CD14-positive monocyte (primary cell): ENCODE measurements around the gene KLHL25. TPM values are rescaled to one million over a fixed set of nuclear protein-coding genes. Genes with fewer than 3 reads are reported as not detected.

Experiments used
- DNase-seq, 3 donors: peaks; one replicate each; pipeline ENCODE4 v3.0.0-alpha.2; 2011 to 2022
- H2AFZ ChIP-seq: 2 replicates; pipeline ENCODE4 v1.6.0; 2012; ENCODE audit warnings: mild to moderate bottlenecking, low read depth, low read length, inconsistent platforms; ENCODE audit not compliant: insufficient read depth, poor library complexity, severe bottlenecking
- H3K27ac ChIP-seq, 2 donors: 1 replicate in 1 of 2; 2 replicates in 1 of 2; pipeline ENCODE4 v1.5.1; 2012 to 2013; ENCODE audit warnings: low read length in 2 of 2, control low read depth in 1 of 2, inconsistent platforms in 1 of 2, low read depth in 1 of 2, mild to moderate bottlenecking in 1 of 2
- H3K27me3 ChIP-seq, 2 donors: one replicate each; pipeline versions ENCODE4 v1.6.0 to v1.6.1; 2011 to 2013; ENCODE audit warnings: low read length in 2 of 2; ENCODE audit not compliant: control insufficient read depth in 2 of 2, insufficient read depth in 2 of 2
- H3K36me3 ChIP-seq, 2 donors: replicated peaks in 1 of 2; 1 replicate in 1 of 2; 2 replicates in 1 of 2; pipeline versions ENCODE4 v1.5.1 to v1.6.1; 2012 to 2013; ENCODE audit warnings: low read length in 2 of 2, control low read depth in 1 of 2, inconsistent platforms in 1 of 2, mild to moderate bottlenecking in 1 of 2; ENCODE audit not compliant: insufficient read depth in 2 of 2, control insufficient read depth in 1 of 2
- H3K4me1 ChIP-seq, 2 donors: 1 replicate in 1 of 2; 2 replicates in 1 of 2; pipeline versions ENCODE4 v1.5.1 to v1.6.1; 2012 to 2013; ENCODE audit warnings: low read length in 2 of 2, control low read depth in 1 of 2, inconsistent platforms in 1 of 2, mild to moderate bottlenecking in 1 of 2, moderate library complexity in 1 of 2; ENCODE audit not compliant: insufficient read depth in 2 of 2, control insufficient read depth in 1 of 2
- H3K4me2 ChIP-seq: replicated peaks from 2 replicates; pipeline ENCODE3; 2012; ENCODE audit warnings: low read length, moderate library complexity, mild to moderate bottlenecking; ENCODE audit not compliant: poor library complexity, severe bottlenecking; ENCODE audit errors: extremely low read depth
- H3K4me3 ChIP-seq, 3 experiments: fragments of 200-600 bp in 1 of 3; sonication (generic) in 1 of 3; replicated peaks in 1 of 3; 1 replicate in 2 of 3; 2 replicates in 1 of 3; pipeline ENCODE4 v1.5.1; 2011 to 2013; ENCODE audit warnings: low read length in 3 of 3, mild to moderate bottlenecking in 3 of 3, control low read depth in 2 of 3, low read depth in 2 of 3, inconsistent platforms in 1 of 3, moderate library complexity in 1 of 3
- H3K79me2 ChIP-seq: 2 replicates; pipeline ENCODE4 v1.6.0; 2012; ENCODE audit warnings: mild to moderate bottlenecking, control low read depth, inconsistent platforms, low read length, moderate library complexity; ENCODE audit not compliant: insufficient read depth
- H3K9ac ChIP-seq: 2 replicates; pipeline ENCODE4 v1.6.0; 2017; ENCODE audit warnings: low read length, mild to moderate bottlenecking; ENCODE audit not compliant: insufficient read depth, poor library complexity, severe bottlenecking
- H3K9me3 ChIP-seq, 2 donors: replicated peaks in 1 of 2; 1 replicate in 1 of 2; 2 replicates in 1 of 2; pipeline versions ENCODE4 v1.5.1 to v1.6.1; 2012 to 2013; ENCODE audit warnings: low read length in 2 of 2, control low read depth in 1 of 2; ENCODE audit not compliant: control insufficient read depth in 1 of 2, insufficient read depth in 1 of 2
- H4K20me1 ChIP-seq: 2 replicates; pipeline ENCODE4 v1.6.0; 2012; ENCODE audit warnings: mild to moderate bottlenecking, low read length, control low read depth, moderate library complexity; ENCODE audit not compliant: insufficient read depth
- H3K27ac Mint-ChIP-seq, 7 donors: one replicate each; pipeline ENCODE4 v1.8.0; 2020; ENCODE audit warnings: mild to moderate bottlenecking in 7 of 7, mixed read lengths in 7 of 7, moderate library complexity in 6 of 7, inconsistent platforms in 2 of 7
- H3K27me3 Mint-ChIP-seq, 3 donors: one replicate each; pipeline ENCODE4 v1.8.0; 2021 to 2022; ENCODE audit warnings: low read depth in 3 of 3, mild to moderate bottlenecking in 3 of 3, mixed read lengths in 3 of 3, moderate library complexity in 3 of 3, inconsistent platforms in 1 of 3
- H3K36me3 Mint-ChIP-seq, 2 donors: one replicate each; pipeline ENCODE4 v1.8.0; 2020; ENCODE audit warnings: mixed read lengths in 2 of 2, inconsistent platforms in 1 of 2, mild to moderate bottlenecking in 1 of 2
- H3K4me1 Mint-ChIP-seq: one replicate; pipeline ENCODE4 v1.8.0; 2020; ENCODE audit warnings: mild to moderate bottlenecking, mixed read lengths
- H3K4me3 Mint-ChIP-seq, 2 donors: one replicate each; pipeline ENCODE4 v1.8.0; 2020; ENCODE audit warnings: mild to moderate bottlenecking in 2 of 2, mixed read lengths in 2 of 2, moderate library complexity in 1 of 2
- H3K9me3 Mint-ChIP-seq, 7 donors: one replicate each; pipeline ENCODE4 v1.8.0; 2020 to 2022; ENCODE audit warnings: mixed read lengths in 7 of 7, mild to moderate bottlenecking in 6 of 7, moderate library complexity in 6 of 7, inconsistent platforms in 2 of 7
- CTCF ChIP-seq: fragments of 200-600 bp; IDR thresholded peaks from one replicate; pipeline ENCODE4 v1.8.0; 2022; ENCODE audit warnings: antibody characterized with exemption, mild to moderate bottlenecking
- WGBS: methylation state at CpG from one replicate; pipeline ENCODE4 v1.1.5; 2013; ENCODE audit warnings: missing lambda C conversion rate; ENCODE audit not compliant: insufficient coverage; 5-methylcytosine and 5-hydroxymethylcytosine counted together
- intact Hi-C, 2 donors: fragments of 100-400 bp; cut with micrococcal nuclease; formaldehyde crosslinking; loops; one replicate each; pipeline versions ENCODE4 v1.15.0 to v1.15.1; 2023
- polyA plus RNA-seq, 3 donors: library from polyadenylated mRNA; depleted of rRNA in 1 of 3; unstranded in 2 of 3; stranded (reverse) in 1 of 3; fragments of 300-500 nt in 2 of 3; fragments of >200 nt in 1 of 3; fragmentation: Illumina TruSeq in 2 of 3; gene quantifications; 1 replicate in 2 of 3; 2 replicates in 1 of 3; pipeline ENCODE4 v1.2.3, GENCODE V29; 2012 to 2021

KLHL25 gene
- polyA plus RNA-seq, 3 donors, result 0.27 to 0.60 (median 0.40) TPM

GRCh38 chr15:85763673-85764633, 30.8 kb downstream of the KLHL25 start:
- H3K9me3 Mint-ChIP-seq, result peaks cover 0 to 11% (median 4%) of the 10 kb centered on the region in 7 donors
- Histone ChIP-seq H3K4me1 (no peaks in the 10 kb centered on the region), H3K27me3 (no peaks in the 10 kb centered on the region), H3K79me2 (no peaks in the 10 kb centered on the region), H3K36me3 (no peaks in the 10 kb centered on the region), H3K4me3 (no peak overlapping the region), H4K20me1 (no peaks in the 10 kb centered on the region), H2AFZ (no peak overlapping the region), H3K27ac (no peak overlapping the region), H3K9me3 (peaks cover 0 to 10% of the 10 kb centered on the region in 2 donors), H3K9ac (no peak overlapping the region), H3K4me2 (no peak overlapping the region)
- H3K27me3 Mint-ChIP-seq, result peaks cover 0 to 2% (median 0%) of the 10 kb centered on the region in 3 donors
- intact Hi-C loops, result no loop called here
- H3K4me1 Mint-ChIP-seq, result no peaks in the 10 kb centered on the region
- H3K36me3 Mint-ChIP-seq, result no peaks in the 10 kb centered on the region
- no peak overlapping the region for H3K27ac Mint-ChIP-seq
- no peak overlapping the region for H3K4me3 Mint-ChIP-seq
- no peak for TF ChIP-seq CTCF
- WGBS, result 93% methylated on average over 28 of the region's 28 CpGs
- DNase-seq, result no peak

DNA sequence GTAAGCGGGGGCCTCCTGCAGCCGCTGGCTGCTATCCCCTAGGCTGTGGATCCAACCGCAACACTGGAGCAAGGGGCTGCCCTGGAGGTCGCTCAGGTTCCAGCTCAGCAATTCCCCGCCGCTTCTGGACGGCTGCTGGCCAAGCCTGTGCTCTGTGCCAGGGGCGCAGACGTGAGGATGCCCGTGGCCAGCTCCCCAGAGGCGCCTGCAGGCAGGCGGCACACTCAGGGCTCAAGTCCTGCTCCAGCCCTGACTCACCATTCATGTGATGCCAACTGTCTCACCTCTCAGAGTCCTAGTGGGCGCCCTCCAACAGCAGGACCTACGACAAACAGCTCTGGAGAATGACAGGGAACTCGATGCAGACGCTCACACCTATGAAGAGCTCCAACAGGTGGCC, 31.6 kb downstream of the KLHL25 start:
- intact Hi-C loops, result no loop called here

More for the DNA sequence above, 31.6 kb downstream of the KLHL25 start:
- Histone ChIP-seq H3K4me1 (no peaks in the 10 kb centered on the region), H3K79me2 (no peaks in the 10 kb centered on the region), H3K4me3 (no peak overlapping the region), H4K20me1 (no peaks in the 10 kb centered on the region), H2AFZ (no peak overlapping the region), H3K4me2 (no peak overlapping the region), H3K27ac (no peak overlapping the region), H3K9me3 (peaks cover 0 to 2% of the 10 kb centered on the region in 2 donors), H3K36me3 (no peaks in the 10 kb centered on the region), H3K9ac (no peak overlapping the region), H3K27me3 (no peaks in the 10 kb centered on the region)
- Mint-ChIP-seq H3K4me1 (no peaks in the 10 kb centered on the region), H3K4me3 (no peak overlapping the region), H3K9me3 (peaks cover 0 to 5% (median 0%) of the 10 kb centered on the region in 7 donors), H3K27ac (no peak overlapping the region), H3K36me3 (no peaks in the 10 kb centered on the region), H3K27me3 (peaks cover 0 to 4% (median 0%) of the 10 kb centered on the region in 3 donors)
- DNase-seq, result no peak
- WGBS, result 97% methylated on average over 16 of the region's 16 CpGs
- TF ChIP-seq CTCF, result no peak
